ENCODE measurements around the gene CLASP2. TPM values are rescaled to one million over a fixed set of nuclear protein-coding genes. Genes with fewer than 3 reads are reported as not detected.
"Not testable (repeated sequence)": the region's sequence is repeated elsewhere in the genome, so short reads cannot be mapped to it uniquely, and the experiment has no call there.

Gene CLASP2
- total RNA-seq = 81.6 and 86.1 TPM in 2 replicates

- peak; percentile 71 for DNase-seq (ENCODE audit: low read depth)
Measured at GRCh38 chr3:33717866-33718594, at the start of gene CLASP2. TSS of gene CLASP2 (minus strand) at chr3:33718254. CDS start at chr3:33718002, 252 bp downstream.

- DNase-seq (ENCODE audit: low read depth) = no peak
Measured at GRCh38 chr3:33758864-33759263, 40.8 kb upstream of the CLASP2 start.

GRCh38 chr3:33758281-33758680 lies 40.2 kb upstream of the CLASP2 start:
- no peak for DNase-seq (ENCODE audit: low read depth)

- not testable (repeated sequence) for DNase-seq (ENCODE audit: low read depth)
Measured at GRCh38 chr3:33754391-33754790, 36.3 kb upstream of the CLASP2 start.

- no peak for DNase-seq (ENCODE audit: low read depth)
Measured at GRCh38 chr3:33751336-33751735, 33.3 kb upstream of the CLASP2 start.

- DNase-seq (ENCODE audit: low read depth) = no peak
Measured at GRCh38 chr3:33750211-33750548, 32.1 kb upstream of the CLASP2 start.

GRCh38 chr3:33749546-33750210 lies 31.6 kb upstream of the CLASP2 start:
- DNase-seq (ENCODE audit: low read depth) = no peak

GRCh38 chr3:33746416-33747116 lies 28.5 kb upstream of the CLASP2 start:
- DNase-seq (ENCODE audit: low read depth) = no peak

GRCh38 chr3:33737146-33737545 lies 19.1 kb upstream of the CLASP2 start:
- DNase-seq (ENCODE audit: low read depth) = no peak

- DNase-seq (ENCODE audit: low read depth) = no peak
Measured at GRCh38 chr3:33732394-33732793, 14.3 kb upstream of the CLASP2 start.

- DNase-seq (ENCODE audit: low read depth) = no peak
Measured at GRCh38 chr3:33729993-33730392, 11.9 kb upstream of the CLASP2 start.

- no peak for DNase-seq (ENCODE audit: low read depth)
Measured at GRCh38 chr3:33724256-33724655, 6.2 kb upstream of the CLASP2 start.

GRCh38 chr3:33722626-33723370 lies 4.7 kb upstream of the CLASP2 start:
- peak; percentile 3 for DNase-seq (ENCODE audit: low read depth)

- DNase-seq (ENCODE audit: low read depth) = no peak
Measured at GRCh38 chr3:33722191-33722590, 4.1 kb upstream of the CLASP2 start.

GRCh38 chr3:33718595-33718907 lies 497 bp upstream of the CLASP2 start:
- DNase-seq (ENCODE audit: low read depth) = no peak

GRCh38 chr3:33717616-33717865 lies 513 bp downstream of the CLASP2 start:
- DNase-seq (ENCODE audit: low read depth) = peak; percentile 26

GRCh38 chr3:33716227-33716626 lies 1.8 kb downstream of the CLASP2 start:
- DNase-seq (ENCODE audit: low read depth) = peak; percentile 22

GRCh38 chr3:33711100-33711499 lies 7.0 kb downstream of the CLASP2 start:
- no peak for DNase-seq (ENCODE audit: low read depth)

- no peak for DNase-seq (ENCODE audit: low read depth)
Measured at GRCh38 chr3:33706056-33706455, 12.0 kb downstream of the CLASP2 start.

- no peak for DNase-seq (ENCODE audit: low read depth)
Measured at GRCh38 chr3:33704891-33705290, 13.2 kb downstream of the CLASP2 start.

GRCh38 chr3:33699275-33699674 lies 18.8 kb downstream of the CLASP2 start:
- no peak for DNase-seq (ENCODE audit: low read depth)

GRCh38 chr3:33694944-33695343 lies 23.1 kb downstream of the CLASP2 start:
- no peak for DNase-seq (ENCODE audit: low read depth)

- DNase-seq (ENCODE audit: low read depth) = no peak
Measured at GRCh38 chr3:33690341-33690740, 27.7 kb downstream of the CLASP2 start.

Measured in renal cortical epithelial cell (primary cell).